ENCODE data around the gene TEX26.

The TEX26 gene

GRCh38 chr13:31014456-31014855 is 82.0 kb downstream of the TEX26 start:
- DNase-seq, result no peak

GRCh38 chr13:31015199-31015598 is 82.7 kb downstream of the TEX26 start:
- no peak for DNase-seq

GRCh38 chr13:31016342-31017325 is 84.2 kb downstream of the TEX26 start:
- no peak for DNase-seq

- DNase-seq, result no peak
Observed at GRCh38 chr13:31018511-31018910, 86.1 kb downstream of the TEX26 start.

- no peak for DNase-seq
Observed at GRCh38 chr13:31020996-31021395, 88.5 kb downstream of the TEX26 start.

- no peak for DNase-seq
Observed at GRCh38 chr13:31022288-31022895, 89.9 kb downstream of the TEX26 start.

GRCh38 chr13:31022928-31023530 is 90.6 kb downstream of the TEX26 start:
- no peak for DNase-seq
